ENCODE data around the gene FHIT. TPM values are rescaled to one million over a fixed set of nuclear protein-coding genes. Genes with fewer than 3 reads are reported as not detected.

FHIT gene
- total RNA-seq, 4 donors from 2014 or later = 5.0 to 15.3 (median 8.3) TPM

DNA sequence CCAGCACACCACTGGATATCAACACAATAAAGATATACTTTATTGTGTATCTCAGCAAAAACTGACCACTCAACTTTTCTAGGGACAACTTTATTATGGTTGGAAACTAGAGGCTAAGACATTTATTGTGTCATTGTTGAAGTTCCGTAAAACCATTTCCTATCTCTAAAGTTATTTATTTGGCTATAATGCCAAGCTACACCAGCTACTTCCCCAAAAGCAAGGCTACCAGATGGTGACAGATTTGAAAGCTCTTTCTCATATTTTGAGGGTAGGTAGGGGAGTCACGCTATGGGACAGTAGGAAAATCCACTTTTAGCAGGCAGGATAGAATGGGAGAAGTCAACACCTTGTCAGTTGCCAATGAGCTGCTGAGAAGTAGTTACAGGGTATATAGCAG lies 1366.8 kb downstream of the FHIT start:
- WGBS, 2 donors = 81 to 83% methylated on average over 2 of the region's 2 CpGs
- DNase-seq (ENCODE audit: low spot score in 2 of 2) = no peak
- no peak overlapping the region for H3K4me3 ChIP-seq (ENCODE audit: low read depth, poor library complexity, severe bottlenecking)
- TF ChIP-seq, protein P1, sequence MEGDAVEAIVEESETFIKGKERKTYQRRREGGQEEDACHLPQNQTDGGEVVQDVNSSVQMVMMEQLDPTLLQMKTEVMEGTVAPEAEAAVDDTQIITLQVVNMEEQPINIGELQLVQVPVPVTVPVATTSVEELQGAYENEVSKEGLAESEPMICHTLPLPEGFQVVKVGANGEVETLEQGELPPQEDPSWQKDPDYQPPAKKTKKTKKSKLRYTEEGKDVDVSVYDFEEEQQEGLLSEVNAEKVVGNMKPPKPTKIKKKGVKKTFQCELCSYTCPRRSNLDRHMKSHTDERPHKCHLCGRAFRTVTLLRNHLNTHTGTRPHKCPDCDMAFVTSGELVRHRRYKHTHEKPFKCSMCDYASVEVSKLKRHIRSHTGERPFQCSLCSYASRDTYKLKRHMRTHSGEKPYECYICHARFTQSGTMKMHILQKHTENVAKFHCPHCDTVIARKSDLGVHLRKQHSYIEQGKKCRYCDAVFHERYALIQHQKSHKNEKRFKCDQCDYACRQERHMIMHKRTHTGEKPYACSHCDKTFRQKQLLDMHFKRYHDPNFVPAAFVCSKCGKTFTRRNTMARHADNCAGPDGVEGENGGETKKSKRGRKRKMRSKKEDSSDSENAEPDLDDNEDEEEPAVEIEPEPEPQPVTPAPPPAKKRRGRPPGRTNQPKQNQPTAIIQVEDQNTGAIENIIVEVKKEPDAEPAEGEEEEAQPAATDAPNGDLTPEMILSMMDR (IDR thresholded peaks at IDR 0.05) = no peak
- TF ChIP-seq POLR2A (IDR thresholded peaks at IDR 0.05) = no peak
- intact Hi-C loops (cut with DNase I; ENCODE audit: low total_unique reads) = no loop called here

DNA sequence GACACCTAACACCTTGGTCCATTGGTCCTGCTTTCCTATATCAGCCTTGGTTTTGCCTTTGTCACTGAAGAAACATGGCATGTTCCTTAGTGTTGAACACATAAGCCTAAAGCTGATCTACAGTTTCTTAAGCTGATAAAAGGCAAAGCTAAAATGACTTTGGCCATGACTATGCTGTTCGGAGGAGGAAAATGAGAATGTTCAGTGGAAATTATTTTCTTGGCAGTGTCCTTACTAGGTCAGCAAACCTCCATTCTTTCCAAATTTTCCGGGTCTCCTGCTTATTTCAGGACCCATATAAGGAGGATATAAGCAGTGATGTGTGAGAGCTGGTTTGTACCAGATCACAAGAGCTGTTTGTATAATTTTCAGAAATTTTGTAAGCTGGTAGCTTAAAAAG lies 1368.5 kb downstream of the FHIT start:
- no peak overlapping the region for H3K4me3 ChIP-seq (ENCODE audit: low read depth, poor library complexity, severe bottlenecking)
- TF ChIP-seq, protein P1 (IDR thresholded peaks at IDR 0.05) = no peak
- no peak for TF ChIP-seq POLR2A (IDR thresholded peaks at IDR 0.05)
- intact Hi-C loops (cut with DNase I; ENCODE audit: low total_unique reads) = no loop called here
- no peak for DNase-seq (ENCODE audit: low spot score in 2 of 2)
- 71 to 76% methylated on average over 2 of the region's 2 CpGs for WGBS, 2 donors

DNA sequence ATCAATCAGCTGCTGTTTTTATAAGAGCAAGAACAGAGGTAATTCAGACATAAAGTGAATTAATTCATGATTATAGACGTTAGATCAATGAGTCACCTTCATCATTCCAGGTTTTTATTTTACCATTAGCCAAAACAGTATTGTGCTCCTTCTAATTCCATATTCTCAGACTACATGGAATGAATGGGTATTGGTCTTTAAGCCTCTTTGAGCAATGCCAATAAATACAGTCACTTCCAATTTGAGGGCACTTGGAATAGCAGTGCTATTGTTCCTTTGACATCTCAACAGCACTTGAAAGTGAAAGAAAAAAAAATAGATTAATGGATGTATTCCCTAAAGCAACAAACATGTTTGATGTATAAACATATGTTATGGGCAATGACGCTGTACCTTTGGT lies 1370.5 kb downstream of the FHIT start:
- intact Hi-C loops (cut with DNase I; ENCODE audit: low total_unique reads) = no loop called here
- 57 to 60% methylated on average over 2 of the region's 2 CpGs for whole genome bisulfite sequencing, 2 donors
- no peak for DNase-seq (ENCODE audit: low spot score in 2 of 2)
- TF ChIP-seq POLR2A (IDR thresholded peaks at IDR 0.05) = no peak
- TF ChIP-seq, protein P1 (IDR thresholded peaks at IDR 0.05) = no peak
- no peak overlapping the region for H3K4me3 ChIP-seq (ENCODE audit: low read depth, poor library complexity, severe bottlenecking)

DNA sequence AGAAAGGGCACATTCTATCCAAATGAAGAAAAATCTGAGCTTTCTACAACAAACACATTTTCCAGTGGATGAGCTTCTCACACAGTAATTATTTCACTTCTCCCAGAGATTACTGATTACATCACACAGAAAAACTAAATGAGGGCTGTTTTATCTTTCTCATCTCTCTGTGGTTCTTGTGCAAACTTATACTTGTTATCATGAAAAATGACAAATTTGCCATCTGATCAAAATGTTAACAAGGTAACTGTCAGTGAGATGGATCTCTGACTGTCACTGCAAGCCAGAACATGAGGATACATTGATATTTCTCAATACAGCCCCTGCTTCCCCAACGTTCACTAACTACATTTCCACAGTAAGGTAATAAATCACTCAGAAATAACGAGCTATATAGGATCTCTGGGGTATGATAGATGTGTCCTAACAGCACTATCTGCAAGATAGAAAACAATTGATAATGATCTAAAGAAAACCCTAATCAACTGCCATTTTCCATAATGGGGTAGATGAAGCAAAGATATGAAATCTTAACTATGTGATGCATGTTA lies 1372.1 kb downstream of the FHIT start:
- DNase-seq (ENCODE audit: low spot score in 2 of 2) = no peak
- no peak for TF ChIP-seq POLR2A (IDR thresholded peaks at IDR 0.05)
- intact Hi-C loops (cut with DNase I; ENCODE audit: low total_unique reads) = no loop called here
- no peak overlapping the region for H3K4me3 ChIP-seq (ENCODE audit: low read depth, poor library complexity, severe bottlenecking)
- 17 to 28% methylated on average over 2 of the region's 2 CpGs for WGBS, 2 donors

DNA sequence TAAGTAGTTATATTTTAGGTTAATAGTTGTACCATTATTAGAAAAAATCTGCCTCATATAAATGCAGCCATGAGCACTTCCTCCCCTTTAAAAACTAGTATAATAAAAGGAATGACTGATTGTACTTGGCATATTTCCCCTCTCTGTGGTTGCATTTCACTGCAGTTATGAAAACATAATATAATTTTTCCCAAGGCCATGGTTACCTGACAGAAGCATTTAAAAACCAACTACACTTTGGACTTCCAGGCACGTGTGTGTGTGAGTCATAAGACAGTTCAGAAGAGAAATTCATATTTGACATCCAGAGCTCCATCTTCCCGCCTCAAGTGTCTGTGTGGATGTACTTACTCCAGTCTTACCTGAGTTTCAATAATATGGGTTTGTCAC lies 1373.2 kb downstream of the FHIT start:
- 47 to 48% methylated on average over 2 of the region's 2 CpGs for WGBS, 2 donors
- TF ChIP-seq, protein P1 (IDR thresholded peaks at IDR 0.05) = no peak
- TF ChIP-seq POLR2A (IDR thresholded peaks at IDR 0.05) = no peak

DNA sequence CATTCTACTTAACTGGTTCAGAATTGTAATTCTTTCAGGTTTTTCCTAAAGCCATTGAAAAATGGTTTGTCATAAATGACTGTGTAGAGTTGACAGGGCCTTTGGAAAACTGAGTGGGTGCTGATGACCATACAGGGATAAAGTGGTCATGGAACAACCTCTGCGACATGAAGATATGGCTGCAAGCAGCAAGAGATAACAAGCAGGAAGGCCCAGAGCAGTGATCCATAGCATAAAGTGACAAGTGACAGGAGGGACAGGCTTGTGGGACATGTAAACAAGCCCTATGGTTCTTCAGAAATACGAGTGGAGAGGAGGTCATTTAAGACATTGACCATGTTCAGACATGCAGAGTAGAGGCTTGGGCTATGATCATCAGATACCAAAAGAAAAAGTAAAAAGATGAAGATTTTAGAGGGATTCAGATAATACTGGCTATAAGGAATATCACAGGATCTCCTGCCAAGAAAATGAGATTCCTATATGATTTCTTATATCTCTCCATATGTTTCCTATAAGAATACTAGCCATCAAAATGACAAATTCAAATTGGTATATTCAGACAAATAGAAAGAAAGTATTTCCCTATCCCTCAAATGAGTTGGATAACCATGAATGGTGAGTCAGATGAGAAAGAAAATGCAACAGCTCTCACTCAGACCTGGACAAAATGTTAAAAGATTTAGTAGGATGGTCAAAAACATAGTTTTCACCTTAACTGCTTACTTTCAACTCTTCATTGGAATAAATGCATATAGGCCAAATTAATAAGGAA lies 1373.8 kb downstream of the FHIT start:
- H3K4me3 ChIP-seq (ENCODE audit: low read depth, poor library complexity, severe bottlenecking) = no peak overlapping the region
- no peak for DNase-seq (ENCODE audit: low spot score in 2 of 2)
- intact Hi-C loops (cut with DNase I; ENCODE audit: low total_unique reads) = no loop called here
- TF ChIP-seq, protein P1 (IDR thresholded peaks at IDR 0.05) = no peak
- TF ChIP-seq POLR2A (IDR thresholded peaks at IDR 0.05) = no peak
- WGBS, 2 donors = 83 to 90% methylated on average over 2 of the region's 2 CpGs

More for the DNA sequence above, 1373.2 kb downstream of the FHIT start:
- no peak overlapping the region for H3K4me3 ChIP-seq (ENCODE audit: low read depth, poor library complexity, severe bottlenecking)
- DNase-seq (ENCODE audit: low spot score in 2 of 2) = no peak
- intact Hi-C loops (cut with DNase I; ENCODE audit: low total_unique reads) = no loop called here
